Upper lobe of right lung (tissue), 1 donor: ENCODE data around the gene TTLL8. TPM values are rescaled to one million over a fixed set of nuclear protein-coding genes. Genes with fewer than 3 reads are reported as not detected.

ENCODE experiments used
- ATAC-seq: fragments of 200-7000 bp; cut with Tn5 transposase; one replicate; pipeline ENCODE4 v1.9.1; 2020; ENCODE audit warnings: mild to moderate bottlenecking, moderate library complexity
- DNase-seq: peaks from one replicate; pipeline ENCODE4 v3.0.0-alpha.2; 2020
- H3K27ac ChIP-seq: fragments of 200-600 bp; one replicate; pipeline ENCODE4 v1.8.0; 2022
- H3K27me3 ChIP-seq: fragments of 200-600 bp; one replicate; pipeline ENCODE4 v1.8.0; 2022; ENCODE audit warnings: mild to moderate bottlenecking
- H3K36me3 ChIP-seq: fragments of 200-600 bp; one replicate; pipeline ENCODE4 v1.8.0; 2022
- H3K4me1 ChIP-seq: fragments of 200-600 bp; one replicate; pipeline ENCODE4 v1.8.0; 2022
- H3K4me3 ChIP-seq: fragments of 200-600 bp; one replicate; pipeline ENCODE4 v1.8.0; 2022; ENCODE audit warnings: mild to moderate bottlenecking
- H3K9me3 ChIP-seq: fragments of 200-600 bp; one replicate; pipeline ENCODE4 v1.8.0; 2022
- CTCF ChIP-seq: fragments of 200-600 bp; IDR thresholded peaks from one replicate; pipeline ENCODE4 v1.8.0; 2022; ENCODE audit warnings: antibody characterized with exemption
- intact Hi-C: fragments of 100-400 bp; cut with DNase I; formaldehyde crosslinking; loops from one replicate; pipeline ENCODE4 v1.11.0; 2022
- total RNA-seq: library from RNA; stranded (reverse); fragmentation: NEBNext Ultra II Directional; extraction: Animal tissue kit (Norgen Biotek cat#: 25700); gene quantifications from one replicate; pipeline ENCODE4 v1.2.1, GENCODE V29; 2021
- donor health status: DM: no; HTN: yes; CAD: no; lungs with severe emphysema.

Gene TTLL8
- total RNA-seq, 1 donor from 2014 or later, result not detected

- TF ChIP-seq CTCF, result no peak
- DNase-seq (no peak), ATAC-seq (no peak)
- H3K4me3 ChIP-seq, result no peak overlapping the region
- no peaks in the 10 kb centered on the region for H3K9me3 ChIP-seq
- intact Hi-C loops, result no loop called here
- H3K36me3 ChIP-seq, result no peaks in the 10 kb centered on the region
- no peak overlapping the region for H3K27ac ChIP-seq
- H3K27me3 ChIP-seq, result no peaks in the 10 kb centered on the region
- no peaks in the 10 kb centered on the region for H3K4me1 ChIP-seq
These were observed 43.9 kb upstream of the TTLL8 start for GRCh38 chr22:50101870-50102565.

GRCh38 chr22:50098052-50098451 is 40.0 kb upstream of the TTLL8 start:
- intact Hi-C loops, result no loop called here
- Histone ChIP-seq H3K36me3 (no peaks in the 10 kb centered on the region), H3K27me3 (no peaks in the 10 kb centered on the region), H3K27ac (no peak overlapping the region), H3K4me3 (no peak overlapping the region), H3K4me1 (no peaks in the 10 kb centered on the region), H3K9me3 (no peaks in the 10 kb centered on the region)
- TF ChIP-seq CTCF, result no peak
- no peak for DNase-seq
- ATAC-seq, result no peak

DNA sequence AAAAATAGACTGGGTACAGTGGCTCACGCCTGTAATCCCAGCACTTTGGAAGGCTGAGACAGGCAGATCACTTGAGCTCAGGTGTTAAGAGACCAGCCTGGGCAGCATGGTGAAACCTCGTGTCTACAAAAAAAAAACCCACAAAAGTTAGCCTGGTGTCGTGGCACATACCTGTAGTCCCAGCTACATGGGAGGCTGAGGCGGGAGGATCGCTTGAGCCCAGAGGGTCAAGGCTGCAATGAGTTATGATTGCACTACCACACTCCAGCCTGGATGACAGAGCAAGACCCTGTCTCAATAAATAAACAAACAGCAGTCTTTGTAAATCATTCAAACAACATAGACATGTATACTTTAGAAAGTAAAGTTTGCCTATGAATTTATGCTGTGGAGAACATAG is 34.2 kb upstream of the TTLL8 start:
- H3K9me3 ChIP-seq, result no peaks in the 10 kb centered on the region
- H3K27me3 ChIP-seq, result peaks cover 8% of the 10 kb centered on the region
- H3K36me3 ChIP-seq, result no peaks in the 10 kb centered on the region
- no peak for ATAC-seq
- intact Hi-C loops, result no loop called here
- H3K4me3 ChIP-seq, result no peak overlapping the region
- TF ChIP-seq CTCF, result no peak
- H3K27ac ChIP-seq, result no peak overlapping the region
- DNase-seq, result no peak
- no peaks in the 10 kb centered on the region for H3K4me1 ChIP-seq

DNA sequence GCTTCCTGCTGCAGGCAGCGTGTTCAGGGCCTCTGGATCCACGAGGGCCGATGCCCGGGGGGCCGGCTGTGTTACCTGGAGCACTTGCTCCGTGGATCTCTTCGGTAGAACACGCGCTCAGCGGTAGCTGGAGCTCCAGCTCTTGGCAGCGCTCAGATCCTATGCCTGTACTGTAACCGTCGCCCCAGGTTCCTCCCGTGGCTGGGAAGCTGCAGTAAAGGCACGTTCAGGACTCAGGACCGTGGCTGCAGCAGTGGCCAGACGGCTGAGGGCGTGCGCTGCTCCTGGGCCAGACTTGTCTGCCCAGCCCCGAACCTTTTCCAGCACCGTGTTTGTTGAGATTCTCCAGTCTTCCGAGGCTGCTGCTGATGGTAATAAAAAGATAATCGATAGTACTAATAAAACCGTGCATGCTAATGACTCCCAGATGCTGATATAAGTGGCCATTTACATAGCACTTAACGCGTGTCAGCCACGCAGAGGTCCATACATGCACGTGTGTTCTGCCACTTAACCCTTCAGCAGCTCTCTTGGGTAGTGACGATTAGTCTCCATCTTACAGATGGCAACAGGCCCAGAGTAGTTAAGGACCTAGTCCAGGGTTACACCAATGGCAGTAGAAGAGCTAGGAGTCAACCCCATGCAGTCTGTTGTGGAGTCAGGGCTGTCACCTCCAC is 33.1 kb upstream of the TTLL8 start:
- ATAC-seq, result no peak
- Histone ChIP-seq H3K27ac (no peak overlapping the region), H3K27me3 (peaks cover 8% of the 10 kb centered on the region), H3K9me3 (no peaks in the 10 kb centered on the region), H3K36me3 (no peaks in the 10 kb centered on the region), H3K4me1 (no peaks in the 10 kb centered on the region), H3K4me3 (no peak overlapping the region)
- no peak for DNase-seq
- no peak for TF ChIP-seq CTCF
- intact Hi-C loops, result no loop called here

DNA sequence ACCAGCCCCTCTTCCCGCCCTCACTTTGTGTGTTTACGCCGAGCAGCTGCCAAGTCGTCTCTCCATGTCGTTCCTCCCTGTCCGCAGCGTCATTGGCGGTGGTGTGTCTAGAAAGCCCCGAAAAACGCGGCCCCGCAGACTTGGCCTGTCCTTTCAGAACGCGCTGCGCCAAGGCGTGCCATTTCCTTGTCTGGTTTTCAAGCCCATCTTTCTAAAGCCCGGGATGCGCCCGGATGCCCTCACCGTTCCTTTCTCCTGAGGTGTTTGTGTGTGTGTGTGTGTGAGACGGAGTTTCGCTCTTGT is 32.3 kb upstream of the TTLL8 start:
- H3K9me3 ChIP-seq, result no peaks in the 10 kb centered on the region
- DNase-seq (no peak), ATAC-seq (no peak)
- peaks cover 8% of the 10 kb centered on the region for H3K27me3 ChIP-seq
- H3K27ac ChIP-seq, result no peak overlapping the region
- no peak for TF ChIP-seq CTCF
- no peaks in the 10 kb centered on the region for H3K36me3 ChIP-seq
- no peak overlapping the region for H3K4me3 ChIP-seq
- H3K4me1 ChIP-seq, result peaks cover 3% of the 10 kb centered on the region
- intact Hi-C loops, result no loop called here
